Activated naive CD8-positive, alpha-beta T cell treated with anti-CD3 and anti-CD28 coated beads, Interleukin-2, amount 10 ng/mL, durations not matched to agents 7 days and 5 days (primary cell): ENCODE measurements around the gene TP53BP2. TPM values are rescaled to one million over a fixed set of nuclear protein-coding genes. Genes with fewer than 3 reads are reported as not detected.

ENCODE experiments used
- ATAC-seq: fragments of 150-1000 bp; cut with Tn5 transposase; one replicate; pipeline ENCODE4 v1.10.0; 2021; ENCODE audit warnings: low read depth, moderate library complexity
- POLR2A ChIA-PET: fragments of 350-600 bp; sonication (Branson Sonifier 250); formaldehyde crosslinking; loops from one replicate; lab custom pipeline; 2021; ENCODE audit warnings: antibody characterized with exemption; lab: Charles Lee
- DNase-seq: peaks from one replicate; pipeline ENCODE4 v3.0.0; 2021
- H3K27ac Mint-ChIP-seq: one replicate; pipeline ENCODE4 v1.8.0; 2022; ENCODE audit warnings: mild to moderate bottlenecking, mixed read lengths
- H3K27me3 Mint-ChIP-seq: one replicate; pipeline ENCODE4 v1.8.0; 2022; ENCODE audit warnings: mild to moderate bottlenecking, moderate library complexity, mixed read lengths
- H3K36me3 Mint-ChIP-seq: one replicate; pipeline ENCODE4 v1.8.0; 2021; ENCODE audit warnings: mild to moderate bottlenecking, mixed read lengths
- H3K4me1 Mint-ChIP-seq: one replicate; pipeline ENCODE4 v1.8.0; 2021; ENCODE audit warnings: mixed read lengths
- H3K4me3 Mint-ChIP-seq: one replicate; pipeline ENCODE4 v1.8.0; 2022; ENCODE audit warnings: mild to moderate bottlenecking, moderate library complexity, mixed read lengths
- H3K9me3 Mint-ChIP-seq: one replicate; pipeline ENCODE4 v1.8.0; 2021; ENCODE audit warnings: mixed read lengths
- total RNA-seq, 2 experiments: library from RNA; stranded (reverse); gene quantifications; one replicate each; pipeline ENCODE4 v1.2.3, GENCODE V29; 2021

The TP53BP2 gene
- total RNA-seq, 2 experiments from 2014 or later: 35.4 to 37.2 TPM

DNA sequence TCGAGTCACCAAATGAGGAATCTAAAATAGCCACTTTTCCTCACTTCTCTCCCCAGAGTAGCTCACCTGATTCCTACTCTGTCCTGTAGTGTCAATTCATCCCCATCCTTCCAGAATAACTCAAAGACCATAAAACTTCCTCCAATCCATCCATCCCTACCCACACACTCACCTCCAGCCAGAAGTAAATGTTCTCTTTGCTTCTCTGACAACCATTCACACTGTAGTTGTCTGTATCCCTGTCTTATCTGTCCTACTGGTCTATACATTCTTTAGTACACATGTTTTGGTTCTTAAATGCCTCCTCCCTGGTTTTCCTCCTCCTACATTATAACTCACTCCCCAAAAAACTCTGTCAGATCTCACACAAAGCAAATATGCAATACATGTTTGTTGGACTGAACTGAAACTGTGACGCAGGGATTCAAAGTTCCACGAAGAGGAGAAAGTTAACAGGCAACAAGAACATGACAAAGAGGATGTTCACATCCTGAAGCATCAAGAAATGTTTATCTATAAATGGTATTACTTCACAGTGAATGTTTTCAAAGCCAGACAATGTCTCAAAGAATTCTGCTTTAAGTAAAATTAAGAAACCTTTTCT lies 11.0 kb downstream of the TP53BP2 start:
- no peaks in the 10 kb centered on the region for H3K36me3 Mint-ChIP-seq
- ATAC-seq: no peak
- H3K4me3 Mint-ChIP-seq: no peak overlapping the region
- H3K9me3 Mint-ChIP-seq: no peaks in the 10 kb centered on the region
- H3K4me1 Mint-ChIP-seq: peaks cover 22% of the 10 kb centered on the region
- no peak for DNase-seq
- no peak overlapping the region for H3K27ac Mint-ChIP-seq
- no peaks in the 10 kb centered on the region for H3K27me3 Mint-ChIP-seq
- POLR2A ChIA-PET: interaction anchor here (5.2 kb wide), 1 partner anchor 11 kb away, joined by 24 read pairs; the partner anchor contains the start of gene TP53BP2

DNA sequence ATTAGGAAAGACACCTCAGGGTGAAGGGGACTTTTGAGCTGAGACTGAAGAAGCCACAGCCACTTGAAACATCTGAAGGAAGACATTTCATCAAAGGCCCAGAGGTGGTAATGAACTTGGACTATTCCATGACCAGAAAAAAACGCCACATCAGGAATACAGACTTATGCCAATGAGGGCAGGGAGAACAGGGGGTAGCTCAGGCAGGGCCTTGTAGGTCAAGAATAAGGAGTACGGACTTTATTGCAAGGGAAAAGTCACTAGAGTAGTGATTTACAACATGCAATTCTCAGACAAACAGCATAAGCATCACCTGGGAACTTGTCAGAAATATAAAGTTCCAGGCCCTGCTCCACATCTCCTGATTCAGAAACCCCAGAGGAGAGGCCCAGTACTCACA lies 11.8 kb downstream of the TP53BP2 start:
- no peak for DNase-seq
- POLR2A ChIA-PET: interaction anchor here (5.2 kb wide), 1 partner anchor 12 kb away, joined by 24 read pairs; the partner anchor contains the start of gene TP53BP2
- H3K27me3 Mint-ChIP-seq: no peaks in the 10 kb centered on the region
- H3K27ac Mint-ChIP-seq: no peak overlapping the region
- H3K4me3 Mint-ChIP-seq: no peak overlapping the region
- ATAC-seq: no peak
- peaks cover 22% of the 10 kb centered on the region for H3K4me1 Mint-ChIP-seq
- H3K36me3 Mint-ChIP-seq: no peaks in the 10 kb centered on the region
- H3K9me3 Mint-ChIP-seq: no peaks in the 10 kb centered on the region

DNA sequence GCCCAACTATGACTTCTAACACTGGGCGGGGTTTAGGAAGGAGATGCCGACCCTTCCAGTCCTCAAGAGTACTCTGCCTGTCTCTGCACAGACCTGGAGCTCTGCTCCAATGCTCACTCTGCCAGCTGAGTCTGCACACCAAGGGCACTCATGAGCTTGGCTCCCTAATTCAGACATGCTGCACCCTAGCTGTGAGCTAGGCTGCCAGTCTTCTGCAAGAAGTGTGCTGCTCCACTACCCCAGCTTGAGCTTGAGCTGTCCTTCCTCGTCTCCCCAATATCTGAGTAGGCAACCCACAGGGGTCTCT lies 13.2 kb downstream of the TP53BP2 start:
- ATAC-seq (peak; percentile 45), DNase-seq (no peak)
- POLR2A ChIA-PET: interaction anchor here (5.2 kb wide), 1 partner anchor 13 kb away, joined by 24 read pairs; the partner anchor contains the start of gene TP53BP2
- Mint-ChIP-seq H3K4me3 (no peak overlapping the region), H3K9me3 (no peaks in the 10 kb centered on the region), H3K27ac (peak overlapping the region; percentile 40), H3K36me3 (no peaks in the 10 kb centered on the region), H3K4me1 (peaks cover 16% of the 10 kb centered on the region), H3K27me3 (no peaks in the 10 kb centered on the region)

DNA sequence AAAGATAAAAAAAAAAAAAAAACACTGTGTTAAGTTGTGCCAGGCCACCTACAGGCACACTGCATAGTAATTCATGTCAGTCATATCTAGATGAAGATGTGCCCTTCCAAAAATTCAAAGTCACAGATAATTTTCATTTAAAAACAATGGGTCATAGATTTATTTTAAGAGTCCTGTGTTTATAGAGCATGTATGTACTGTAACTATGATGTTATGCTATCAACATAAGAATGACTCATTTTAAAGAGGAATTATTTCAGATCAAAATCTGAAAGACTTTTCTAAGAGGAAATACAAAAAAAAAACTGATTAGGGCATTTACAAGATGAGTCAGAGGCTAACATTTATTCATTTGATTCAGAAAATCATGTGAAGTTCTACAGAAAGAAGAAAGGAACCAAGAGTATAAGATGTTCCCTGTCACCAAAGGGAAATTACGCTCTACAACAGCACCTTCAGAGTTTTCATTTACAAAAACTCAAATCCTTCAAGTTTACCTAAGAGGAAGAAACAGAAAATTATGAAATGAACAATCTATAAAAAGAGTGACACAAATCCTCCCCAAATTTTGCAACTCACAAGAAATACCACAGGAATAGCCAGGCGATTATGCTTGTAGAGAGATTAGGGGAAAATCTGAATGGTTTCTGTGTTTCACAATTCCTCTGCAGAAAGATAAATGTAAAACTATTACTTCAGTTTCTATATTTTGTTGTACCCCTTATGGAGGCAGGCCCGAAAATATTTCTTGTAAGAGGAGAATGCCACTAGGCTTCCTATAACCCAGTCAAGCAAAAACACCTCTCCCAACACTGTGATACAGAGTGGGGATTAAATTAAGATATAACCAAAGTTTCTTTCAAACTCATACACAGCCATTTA lies 13.8 kb downstream of the TP53BP2 start:
- DNase-seq (no peak), ATAC-seq (peak; percentile 44)
- peak overlapping the region; percentile 37 for H3K27ac Mint-ChIP-seq
- H3K4me1 Mint-ChIP-seq: peaks cover 18% of the 10 kb centered on the region
- no peaks in the 10 kb centered on the region for H3K9me3 Mint-ChIP-seq
- H3K36me3 Mint-ChIP-seq: peaks cover 4% of the 10 kb centered on the region
- POLR2A ChIA-PET: interaction anchor here (0.9 to 5.2 kb wide), 2 partner anchors 13 to 14 kb away, joined by 3 to 24 read pairs; partner anchors contain the start of gene TP53BP2
- no peaks in the 10 kb centered on the region for H3K27me3 Mint-ChIP-seq
- peak overlapping the region; percentile 43 for H3K4me3 Mint-ChIP-seq

DNA sequence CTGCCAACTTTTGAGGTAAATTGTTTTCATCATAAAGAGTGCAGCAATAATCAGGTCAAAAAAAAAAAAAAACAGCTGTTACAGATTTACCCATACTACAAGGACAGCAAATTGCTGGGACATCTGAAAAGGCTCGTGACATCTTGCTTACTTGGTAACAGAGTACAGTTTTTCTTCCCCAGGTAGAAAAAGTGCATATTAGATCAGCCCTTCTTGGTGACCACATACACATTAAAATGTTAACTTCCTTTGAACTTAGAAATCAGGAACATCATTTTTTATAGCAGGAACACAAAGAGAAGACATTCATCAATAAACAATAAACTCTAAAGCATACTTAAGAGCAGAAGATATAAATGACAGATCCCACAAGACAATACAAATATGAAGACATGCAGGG lies 16.1 kb downstream of the TP53BP2 start:
- ATAC-seq (no peak), DNase-seq (no peak)
- no peaks in the 10 kb centered on the region for H3K27me3 Mint-ChIP-seq
- POLR2A ChIA-PET: no interaction called here
- peaks cover 36% of the 10 kb centered on the region for H3K4me1 Mint-ChIP-seq
- peaks cover 4% of the 10 kb centered on the region for H3K36me3 Mint-ChIP-seq
- H3K9me3 Mint-ChIP-seq: no peaks in the 10 kb centered on the region
- H3K4me3 Mint-ChIP-seq: no peak overlapping the region
- no peak overlapping the region for H3K27ac Mint-ChIP-seq

DNA sequence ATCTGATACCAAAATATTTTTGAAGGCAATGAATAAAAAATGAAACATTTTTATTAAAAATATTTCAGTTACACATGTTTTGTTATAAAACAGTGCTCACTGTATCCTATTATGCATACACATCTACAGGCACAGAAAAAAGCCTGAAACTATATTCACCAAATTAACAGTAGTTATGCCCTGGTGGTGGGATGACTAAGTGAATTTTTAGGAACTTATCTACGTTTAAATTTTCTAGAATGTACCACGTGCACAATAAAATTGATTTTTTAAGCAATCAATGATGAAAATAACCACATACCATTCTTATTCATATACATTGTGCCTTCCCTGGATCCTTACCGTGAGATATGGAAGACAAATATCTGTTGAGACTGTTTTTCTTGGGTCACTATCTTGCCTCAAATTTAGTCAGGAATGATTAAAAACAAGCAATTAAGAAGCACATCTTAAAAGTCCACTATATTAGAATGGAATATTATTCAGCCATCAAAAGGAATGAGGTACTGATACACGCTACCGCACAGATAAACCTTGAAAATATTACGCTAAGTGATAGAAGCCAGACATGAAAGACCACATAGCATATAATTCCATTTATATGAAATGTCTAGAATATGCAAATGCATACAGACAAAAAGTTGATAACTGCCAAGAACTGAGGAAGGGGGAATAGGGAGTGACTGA lies 17.4 kb downstream of the TP53BP2 start:
- H3K9me3 Mint-ChIP-seq: no peaks in the 10 kb centered on the region
- DNase-seq (no peak), ATAC-seq (no peak)
- H3K4me3 Mint-ChIP-seq: no peak overlapping the region
- peaks cover 39% of the 10 kb centered on the region for H3K4me1 Mint-ChIP-seq
- H3K27ac Mint-ChIP-seq: no peak overlapping the region
- peaks cover 4% of the 10 kb centered on the region for H3K36me3 Mint-ChIP-seq
- POLR2A ChIA-PET: no interaction called here
- H3K27me3 Mint-ChIP-seq: no peaks in the 10 kb centered on the region

DNA sequence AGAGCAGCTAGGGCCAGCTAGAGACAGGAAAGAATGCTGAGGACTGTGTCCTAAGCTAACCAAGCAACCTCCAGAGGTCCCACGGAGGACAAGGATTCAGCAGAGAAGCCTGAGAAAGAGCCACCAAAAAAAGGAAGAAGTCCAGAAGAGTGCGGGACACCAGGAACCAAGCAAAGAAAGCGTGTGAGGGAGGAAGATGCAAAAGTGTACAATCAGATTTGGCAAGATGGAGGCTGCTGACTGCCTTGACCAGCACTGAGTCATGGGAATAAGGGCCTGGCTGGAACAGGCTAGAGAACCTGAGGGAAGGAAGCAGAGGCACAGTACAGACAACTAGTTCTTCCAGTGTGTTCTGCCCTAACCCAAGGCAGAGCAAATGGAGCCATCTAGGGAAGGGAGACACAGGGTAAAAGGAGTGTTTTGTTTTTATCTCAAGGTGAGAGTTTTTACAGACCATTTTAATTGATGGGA lies 18.5 kb downstream of the TP53BP2 start:
- peaks cover 4% of the 10 kb centered on the region for H3K36me3 Mint-ChIP-seq
- H3K4me1 Mint-ChIP-seq: peaks cover 35% of the 10 kb centered on the region
- H3K27ac Mint-ChIP-seq: no peak overlapping the region
- DNase-seq (no peak), ATAC-seq (no peak)
- H3K27me3 Mint-ChIP-seq: no peaks in the 10 kb centered on the region
- H3K9me3 Mint-ChIP-seq: no peaks in the 10 kb centered on the region
- H3K4me3 Mint-ChIP-seq: no peak overlapping the region
- POLR2A ChIA-PET: no interaction called here

DNA sequence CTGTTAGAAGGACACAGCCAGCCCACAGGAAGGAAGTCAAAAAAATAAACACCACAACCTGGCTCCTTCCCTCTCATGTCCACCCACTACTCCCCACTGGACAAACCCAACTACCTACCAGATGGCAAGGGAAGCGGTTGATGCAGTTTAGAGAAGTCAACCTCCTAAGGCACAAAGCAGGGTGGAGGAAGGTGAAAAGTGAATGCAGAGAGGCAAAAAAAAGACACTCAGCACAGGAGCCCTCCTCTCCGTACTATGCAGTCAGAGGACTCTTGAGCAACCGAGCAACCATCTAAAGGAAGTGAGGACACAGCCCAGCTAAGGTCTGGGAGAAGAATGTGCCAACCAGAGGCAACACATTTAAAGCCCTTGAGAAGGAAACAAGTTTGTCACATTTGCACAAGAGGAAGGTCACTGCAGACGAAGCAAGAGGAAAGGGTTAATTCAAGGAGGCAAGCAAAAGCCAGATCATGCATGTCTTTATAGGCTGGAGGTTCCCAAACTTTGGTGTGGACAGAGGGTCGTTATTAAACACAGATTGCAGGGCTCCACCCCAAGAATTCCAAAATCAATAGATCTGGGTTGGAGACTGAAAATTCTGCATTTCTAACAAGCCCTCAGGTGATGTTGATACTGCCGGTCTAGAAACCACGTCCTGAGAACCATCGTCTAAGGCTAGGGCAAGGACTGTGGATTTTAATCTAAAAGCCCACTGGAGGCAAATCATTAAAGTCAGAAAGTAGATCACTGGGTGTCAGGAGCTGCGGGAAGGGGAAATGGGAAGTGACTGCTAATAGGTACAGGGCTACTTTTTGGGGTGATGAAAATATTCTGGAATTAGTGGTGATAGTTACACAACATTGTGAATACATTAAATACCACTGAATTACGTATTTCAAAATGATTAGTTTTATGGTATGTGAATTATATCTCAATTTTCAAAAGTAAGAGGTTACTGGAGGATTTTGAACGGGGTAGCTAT lies 19.7 kb downstream of the TP53BP2 start:
- peaks cover 27% of the 10 kb centered on the region for H3K4me1 Mint-ChIP-seq

DNA sequence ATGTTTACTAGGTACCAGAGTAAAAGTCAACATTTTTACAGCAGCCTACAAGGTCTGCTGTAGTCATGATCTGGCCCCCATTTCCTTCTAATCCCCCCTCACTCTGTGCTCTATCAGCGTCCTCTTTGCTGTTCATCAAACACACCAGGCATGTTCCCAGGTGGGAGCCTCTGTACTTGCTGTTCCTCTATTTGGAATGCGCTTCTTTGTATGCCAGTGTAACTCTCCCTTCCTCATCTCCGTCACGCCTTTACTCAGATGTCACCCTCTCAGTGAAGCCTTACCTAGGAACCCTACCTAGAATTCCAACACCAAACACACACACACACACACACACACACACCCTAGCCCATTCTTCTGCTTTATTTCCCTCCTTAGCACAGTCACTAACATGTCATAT lies 21.0 kb downstream of the TP53BP2 start:
- POLR2A ChIA-PET: no interaction called here
- Mint-ChIP-seq H3K36me3 (peaks cover 7% of the 10 kb centered on the region), H3K9me3 (no peaks in the 10 kb centered on the region), H3K4me3 (no peak overlapping the region), H3K27me3 (no peaks in the 10 kb centered on the region), H3K4me1 (peaks cover 26% of the 10 kb centered on the region), H3K27ac (no peak overlapping the region)
- DNase-seq (no peak), ATAC-seq (no peak)

More for the DNA sequence above, 19.7 kb downstream of the TP53BP2 start:
- POLR2A ChIA-PET: interaction anchor here (1.0 kb wide), 1 partner anchor 20 kb away, joined by 4 read pairs; the partner anchor contains the start of gene TP53BP2
- Mint-ChIP-seq H3K36me3 (peaks cover 4% of the 10 kb centered on the region), H3K27me3 (no peaks in the 10 kb centered on the region), H3K4me3 (peak overlapping the region; percentile 59), H3K9me3 (no peaks in the 10 kb centered on the region), H3K27ac (peak overlapping the region; percentile 33)
- ATAC-seq (peak; percentile 75), DNase-seq (no peak)

DNA sequence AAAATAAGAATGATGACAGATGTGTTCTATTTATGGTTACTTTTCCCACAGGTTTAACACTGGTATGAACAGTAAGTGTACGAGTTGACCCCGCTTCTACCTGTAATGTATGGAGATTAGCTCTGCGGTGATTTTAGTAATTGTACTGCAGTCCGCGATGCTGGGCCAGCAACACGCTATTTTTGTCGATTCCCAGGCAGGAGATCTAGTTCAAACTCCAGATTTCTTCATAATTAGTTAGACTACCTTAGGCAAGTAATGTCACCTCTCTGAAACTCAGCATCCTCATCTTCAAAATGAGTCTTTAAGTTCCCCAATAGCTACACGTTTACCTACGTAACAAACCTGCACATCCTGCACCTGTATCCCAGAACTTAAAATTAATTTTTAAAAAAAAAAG lies 21.5 kb downstream of the TP53BP2 start:
- peaks cover 7% of the 10 kb centered on the region for H3K36me3 Mint-ChIP-seq
- H3K9me3 Mint-ChIP-seq: no peaks in the 10 kb centered on the region
- no peak overlapping the region for H3K4me3 Mint-ChIP-seq
- POLR2A ChIA-PET: no interaction called here
- H3K27ac Mint-ChIP-seq: no peak overlapping the region
- H3K4me1 Mint-ChIP-seq: peaks cover 26% of the 10 kb centered on the region
- no peak for ATAC-seq
- DNase-seq: no peak
- H3K27me3 Mint-ChIP-seq: no peaks in the 10 kb centered on the region

DNA sequence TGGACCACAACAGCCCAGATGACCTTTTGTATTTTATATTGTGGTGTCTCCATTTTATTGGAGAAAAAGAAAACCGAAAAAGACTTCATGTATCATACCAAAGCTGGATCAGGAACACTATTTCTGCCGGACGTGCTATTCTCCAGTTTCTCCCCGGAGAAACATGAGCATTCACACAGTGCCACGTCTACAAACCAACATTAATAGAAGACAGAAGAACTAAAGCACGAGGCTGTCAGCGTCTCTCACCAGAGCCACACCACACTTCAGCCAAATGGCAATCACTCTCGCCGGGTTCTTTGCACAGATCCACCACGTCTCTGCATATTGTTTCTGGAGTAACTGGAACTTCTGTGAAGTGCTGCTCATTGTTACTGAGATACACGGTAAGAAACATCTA lies 24.8 kb downstream of the TP53BP2 start:
- Mint-ChIP-seq H3K36me3 (peaks cover 6% of the 10 kb centered on the region), H3K4me1 (peaks cover 15% of the 10 kb centered on the region)
- POLR2A ChIA-PET: no interaction called here

DNA sequence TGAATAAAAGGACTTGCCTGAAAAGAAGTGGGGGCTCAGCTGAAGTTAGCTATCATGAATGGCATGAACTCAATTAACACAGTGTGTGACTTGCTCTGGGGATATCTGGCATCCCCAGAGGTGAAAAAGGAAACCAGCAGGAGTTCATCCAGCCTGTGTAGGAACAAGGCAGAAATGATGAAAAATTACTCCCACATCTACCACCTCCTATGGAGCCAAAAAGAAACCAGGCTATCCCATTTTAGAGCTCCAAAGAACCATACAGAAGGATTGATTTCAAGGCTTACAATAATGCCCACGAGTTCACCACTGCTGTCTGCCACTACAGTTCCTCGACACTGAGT lies 25.3 kb downstream of the TP53BP2 start:
- POLR2A ChIA-PET: no interaction called here
- Mint-ChIP-seq H3K27ac (no peak overlapping the region), H3K4me3 (no peak overlapping the region), H3K27me3 (no peaks in the 10 kb centered on the region), H3K36me3 (peaks cover 6% of the 10 kb centered on the region), H3K4me1 (peaks cover 12% of the 10 kb centered on the region), H3K9me3 (no peaks in the 10 kb centered on the region)
- ATAC-seq (no peak), DNase-seq (no peak)

More for the DNA sequence above, 24.8 kb downstream of the TP53BP2 start:
- H3K4me3 Mint-ChIP-seq: no peak overlapping the region
- no peak for DNase-seq
- no peak for ATAC-seq
- H3K27me3 Mint-ChIP-seq: no peaks in the 10 kb centered on the region
- no peaks in the 10 kb centered on the region for H3K9me3 Mint-ChIP-seq
- H3K27ac Mint-ChIP-seq: no peak overlapping the region
